CD14-positive monocyte (primary cell): Measurements from ENCODE around the gene XNDC1N. TPM values are rescaled to one million over a fixed set of nuclear protein-coding genes. Genes with fewer than 3 reads are reported as not detected.
A peak's percentile ranks its signal among the peaks of the same experiment; 100 is the strongest.

ENCODE experiments used
- DNase-seq, 3 donors: peaks; one replicate each; pipeline ENCODE4 v3.0.0-alpha.2; 2011 to 2022
- H2AFZ ChIP-seq: 2 replicates; pipeline ENCODE4 v1.6.0; 2012; ENCODE audit warnings: mild to moderate bottlenecking, low read depth, low read length, inconsistent platforms; ENCODE audit not compliant: insufficient read depth, poor library complexity, severe bottlenecking
- H3K27ac ChIP-seq, 2 donors: 1 replicate in 1 of 2; 2 replicates in 1 of 2; pipeline ENCODE4 v1.5.1; 2012 to 2013; ENCODE audit warnings: low read length in 2 of 2, control low read depth in 1 of 2, inconsistent platforms in 1 of 2, low read depth in 1 of 2, mild to moderate bottlenecking in 1 of 2
- H3K27me3 ChIP-seq, 2 donors: one replicate each; pipeline versions ENCODE4 v1.6.0 to v1.6.1; 2011 to 2013; ENCODE audit warnings: low read length in 2 of 2; ENCODE audit not compliant: control insufficient read depth in 2 of 2, insufficient read depth in 2 of 2
- H3K36me3 ChIP-seq, 2 donors: replicated peaks in 1 of 2; 1 replicate in 1 of 2; 2 replicates in 1 of 2; pipeline versions ENCODE4 v1.5.1 to v1.6.1; 2012 to 2013; ENCODE audit warnings: low read length in 2 of 2, control low read depth in 1 of 2, inconsistent platforms in 1 of 2, mild to moderate bottlenecking in 1 of 2; ENCODE audit not compliant: insufficient read depth in 2 of 2, control insufficient read depth in 1 of 2
- H3K4me1 ChIP-seq, 2 donors: 1 replicate in 1 of 2; 2 replicates in 1 of 2; pipeline versions ENCODE4 v1.5.1 to v1.6.1; 2012 to 2013; ENCODE audit warnings: low read length in 2 of 2, control low read depth in 1 of 2, inconsistent platforms in 1 of 2, mild to moderate bottlenecking in 1 of 2, moderate library complexity in 1 of 2; ENCODE audit not compliant: insufficient read depth in 2 of 2, control insufficient read depth in 1 of 2
- H3K4me2 ChIP-seq: replicated peaks from 2 replicates; pipeline ENCODE3; 2012; ENCODE audit warnings: low read length, moderate library complexity, mild to moderate bottlenecking; ENCODE audit not compliant: poor library complexity, severe bottlenecking; ENCODE audit errors: extremely low read depth
- H3K4me3 ChIP-seq, 3 experiments: fragments of 200-600 bp in 1 of 3; sonication (generic) in 1 of 3; replicated peaks in 1 of 3; 1 replicate in 2 of 3; 2 replicates in 1 of 3; pipeline ENCODE4 v1.5.1; 2011 to 2013; ENCODE audit warnings: low read length in 3 of 3, mild to moderate bottlenecking in 3 of 3, control low read depth in 2 of 3, low read depth in 2 of 3, inconsistent platforms in 1 of 3, moderate library complexity in 1 of 3
- H3K79me2 ChIP-seq: 2 replicates; pipeline ENCODE4 v1.6.0; 2012; ENCODE audit warnings: mild to moderate bottlenecking, control low read depth, inconsistent platforms, low read length, moderate library complexity; ENCODE audit not compliant: insufficient read depth
- H3K9ac ChIP-seq: 2 replicates; pipeline ENCODE4 v1.6.0; 2017; ENCODE audit warnings: low read length, mild to moderate bottlenecking; ENCODE audit not compliant: insufficient read depth, poor library complexity, severe bottlenecking
- H3K9me3 ChIP-seq, 2 donors: replicated peaks in 1 of 2; 1 replicate in 1 of 2; 2 replicates in 1 of 2; pipeline versions ENCODE4 v1.5.1 to v1.6.1; 2012 to 2013; ENCODE audit warnings: low read length in 2 of 2, control low read depth in 1 of 2; ENCODE audit not compliant: control insufficient read depth in 1 of 2, insufficient read depth in 1 of 2
- H4K20me1 ChIP-seq: 2 replicates; pipeline ENCODE4 v1.6.0; 2012; ENCODE audit warnings: mild to moderate bottlenecking, low read length, control low read depth, moderate library complexity; ENCODE audit not compliant: insufficient read depth
- H3K27ac Mint-ChIP-seq, 7 donors: one replicate each; pipeline ENCODE4 v1.8.0; 2020; ENCODE audit warnings: mild to moderate bottlenecking in 7 of 7, mixed read lengths in 7 of 7, moderate library complexity in 6 of 7, inconsistent platforms in 2 of 7
- H3K27me3 Mint-ChIP-seq, 3 donors: one replicate each; pipeline ENCODE4 v1.8.0; 2021 to 2022; ENCODE audit warnings: low read depth in 3 of 3, mild to moderate bottlenecking in 3 of 3, mixed read lengths in 3 of 3, moderate library complexity in 3 of 3, inconsistent platforms in 1 of 3
- H3K36me3 Mint-ChIP-seq, 2 donors: one replicate each; pipeline ENCODE4 v1.8.0; 2020; ENCODE audit warnings: mixed read lengths in 2 of 2, inconsistent platforms in 1 of 2, mild to moderate bottlenecking in 1 of 2
- H3K4me1 Mint-ChIP-seq: one replicate; pipeline ENCODE4 v1.8.0; 2020; ENCODE audit warnings: mild to moderate bottlenecking, mixed read lengths
- H3K4me3 Mint-ChIP-seq, 2 donors: one replicate each; pipeline ENCODE4 v1.8.0; 2020; ENCODE audit warnings: mild to moderate bottlenecking in 2 of 2, mixed read lengths in 2 of 2, moderate library complexity in 1 of 2
- H3K9me3 Mint-ChIP-seq, 7 donors: one replicate each; pipeline ENCODE4 v1.8.0; 2020 to 2022; ENCODE audit warnings: mixed read lengths in 7 of 7, mild to moderate bottlenecking in 6 of 7, moderate library complexity in 6 of 7, inconsistent platforms in 2 of 7
- CTCF ChIP-seq: fragments of 200-600 bp; IDR thresholded peaks from one replicate; pipeline ENCODE4 v1.8.0; 2022; ENCODE audit warnings: antibody characterized with exemption, mild to moderate bottlenecking
- WGBS: methylation state at CpG from one replicate; pipeline ENCODE4 v1.1.5; 2013; ENCODE audit warnings: missing lambda C conversion rate; ENCODE audit not compliant: insufficient coverage; 5-methylcytosine and 5-hydroxymethylcytosine counted together
- intact Hi-C, 2 donors: fragments of 100-400 bp; cut with micrococcal nuclease; formaldehyde crosslinking; loops; one replicate each; pipeline versions ENCODE4 v1.15.0 to v1.15.1; 2023
- polyA plus RNA-seq, 3 donors: library from polyadenylated mRNA; depleted of rRNA in 1 of 3; unstranded in 2 of 3; stranded (reverse) in 1 of 3; fragments of 300-500 nt in 2 of 3; fragments of >200 nt in 1 of 3; fragmentation: Illumina TruSeq in 2 of 3; gene quantifications; 1 replicate in 2 of 3; 2 replicates in 1 of 3; pipeline ENCODE4 v1.2.3, GENCODE V29; 2012 to 2021

Gene XNDC1N
- polyA plus RNA-seq, 3 donors = 0.80 to 2.1 (median 0.99) TPM

GRCh38 chr11:71928737-71929443, 496 bp upstream of the XNDC1N start, which contains the start of gene RNF121:
TSS of gene RNF121 (plus strand) at chr11:71929046. CDS start at chr11:71929062, 16 bp downstream.
- Histone ChIP-seq H4K20me1 (peaks cover 22% of the 10 kb centered on the region), H3K36me3 (peaks cover 0 to 8% of the 10 kb centered on the region in 2 donors), H3K4me1 (peaks cover 17 to 25% of the 10 kb centered on the region in 2 donors), H2AFZ (peak within 1 kb of the TSS; percentile 99), H3K27ac (peak within 1 kb of the TSS; percentile 52 to 93), H3K9me3 (no peaks in the 10 kb centered on the region), H3K9ac (peak within 1 kb of the TSS; percentile 77), H3K4me3 (peak within 1 kb of the TSS; percentile 89 to 100 (median 99)), H3K27me3 (no peaks in the 10 kb centered on the region), H3K4me2 (peak within 1 kb of the TSS; percentile 97), H3K79me2 (peaks cover 63% of the 10 kb centered on the region)
- Mint-ChIP-seq H3K27ac (peak within 1 kb of the TSS; percentile 92 to 98 (median 93)), H3K4me1 (peaks cover 24% of the 10 kb centered on the region), H3K36me3 (peaks cover 5 to 6% of the 10 kb centered on the region in 2 donors), H3K4me3 (peak within 1 kb of the TSS; percentile 97 to 98), H3K9me3 (peaks cover 0 to 6% (median 0%) of the 10 kb centered on the region in 7 donors), H3K27me3 (peaks cover 0 to 1% (median 0%) of the 10 kb centered on the region in 3 donors)
- intact Hi-C loops = no loop called here
- WGBS = 0% methylated on average over 27 of the region's 32 CpGs
- no peak for TF ChIP-seq CTCF
- DNase-seq = peak; percentile 90 to 93 (median 90)

- Histone ChIP-seq H2AFZ (no peak overlapping the region), H3K9ac (no peak overlapping the region), H3K79me2 (no peaks in the 10 kb centered on the region), H3K36me3 (peaks cover 27 to 52% of the 10 kb centered on the region in 2 donors), H3K4me2 (no peak overlapping the region), H3K9me3 (no peaks in the 10 kb centered on the region), H3K4me1 (no peaks in the 10 kb centered on the region), H4K20me1 (no peaks in the 10 kb centered on the region), H3K27ac (no peak overlapping the region), H3K4me3 (no peak overlapping the region), H3K27me3 (no peaks in the 10 kb centered on the region)
- WGBS = 91% methylated on average over 7 of the region's 9 CpGs
- Mint-ChIP-seq H3K27me3 (no peaks in the 10 kb centered on the region), H3K4me3 (no peak overlapping the region), H3K4me1 (no peaks in the 10 kb centered on the region), H3K27ac (peak overlapping the region in 2 of 7 donors; percentile 36 to 49), H3K36me3 (peaks cover 47 to 55% of the 10 kb centered on the region in 2 donors), H3K9me3 (peaks cover 0 to 2% (median 0%) of the 10 kb centered on the region in 7 donors)
- DNase-seq = no peak
- intact Hi-C loops = no loop called here
- TF ChIP-seq CTCF = no peak
Observed at GRCh38 chr11:71917646-71918140, 10.7 kb downstream of the XNDC1N start.
